CD4-positive, CD25-positive, alpha-beta regulatory T cell (primary cell): ENCODE measurements around the gene SURF2. TPM values are rescaled to one million over a fixed set of nuclear protein-coding genes. Genes with fewer than 3 reads are reported as not detected.

Experiments
- ATAC-seq, 2 donors: fragments of 150-1000 bp; cut with Tn5 transposase; one replicate each; pipeline ENCODE4 v1.10.0; 2021; ENCODE audit warnings: low read depth in 2 of 2, moderate number of reproducible peaks in 2 of 2, moderate library complexity in 1 of 2
- DNase-seq, 3 donors: peaks; one replicate each; pipeline versions ENCODE4 v3.0.0 to v3.0.0-alpha.2; 2012 to 2022; ENCODE audit warnings: mixed read lengths in 1 of 3
- H3K27ac ChIP-seq: one replicate; pipeline ENCODE4 v1.7.0; 2013; ENCODE audit warnings: mild to moderate bottlenecking, low read length; ENCODE audit not compliant: insufficient read depth, poor library complexity, severe bottlenecking
- H3K27me3 ChIP-seq: one replicate; pipeline ENCODE4 v1.7.0; 2013; ENCODE audit warnings: low read length; ENCODE audit not compliant: control insufficient read depth, insufficient read depth
- H3K36me3 ChIP-seq: one replicate; pipeline ENCODE4 v1.7.0; 2013; ENCODE audit warnings: mild to moderate bottlenecking, low read length, moderate library complexity; ENCODE audit not compliant: control insufficient read depth, insufficient read depth
- H3K4me1 ChIP-seq: 2 replicates; pipeline ENCODE4 v1.7.0; 2013; ENCODE audit warnings: mild to moderate bottlenecking, low read length; ENCODE audit not compliant: insufficient read depth, control insufficient read depth, poor library complexity, severe bottlenecking
- H3K4me3 ChIP-seq: one replicate; pipeline ENCODE4 v1.7.0; 2013; ENCODE audit warnings: low read depth, mild to moderate bottlenecking, low read length, moderate library complexity
- H3K9me3 ChIP-seq, 2 experiments: 1 replicate in 1 of 2; 2 replicates in 1 of 2; pipeline ENCODE4 v1.7.0; 2013; ENCODE audit warnings: low read length in 2 of 2, mild to moderate bottlenecking in 1 of 2, moderate library complexity in 1 of 2; ENCODE audit not compliant: control insufficient read depth in 2 of 2
- H3K27ac Mint-ChIP-seq, 3 donors: one replicate each; pipeline ENCODE4 v1.8.0; 2020 to 2022; ENCODE audit warnings: mild to moderate bottlenecking in 3 of 3, mixed read lengths in 3 of 3, moderate library complexity in 2 of 3
- H3K27me3 Mint-ChIP-seq: one replicate; pipeline ENCODE4 v1.8.0; 2022; ENCODE audit warnings: mild to moderate bottlenecking, mixed read lengths
- H3K36me3 Mint-ChIP-seq: one replicate; pipeline ENCODE4 v1.8.0; 2020; ENCODE audit warnings: mixed read lengths
- H3K4me1 Mint-ChIP-seq, 4 donors: one replicate each; pipeline ENCODE4 v1.8.0; 2020 to 2022; ENCODE audit warnings: mixed read lengths in 4 of 4, mild to moderate bottlenecking in 1 of 4
- H3K4me3 Mint-ChIP-seq, 4 donors: one replicate each; pipeline ENCODE4 v1.8.0; 2020 to 2022; ENCODE audit warnings: mild to moderate bottlenecking in 4 of 4, mixed read lengths in 4 of 4, moderate library complexity in 3 of 4
- H3K9me3 Mint-ChIP-seq, 7 donors: one replicate each; pipeline ENCODE4 v1.8.0; 2020 to 2022; ENCODE audit warnings: mixed read lengths in 7 of 7, mild to moderate bottlenecking in 3 of 7, moderate library complexity in 2 of 7
- polyA plus RNA-seq, 4 donors: library from polyadenylated mRNA; unstranded; fragments of 300-500 nt; fragmentation: Illumina TruSeq; gene quantifications; one replicate each; pipeline ENCODE4 v1.2.3, GENCODE V29; 2021
- total RNA-seq: library from RNA; stranded (reverse); gene quantifications from one replicate; pipeline ENCODE4 v1.2.3, GENCODE V29; 2022

Gene SURF2
- total and polyA plus RNA-seq, 5 donors from 2014 or later: 24.3 to 47.1 (median 34.6) TPM

DNA sequence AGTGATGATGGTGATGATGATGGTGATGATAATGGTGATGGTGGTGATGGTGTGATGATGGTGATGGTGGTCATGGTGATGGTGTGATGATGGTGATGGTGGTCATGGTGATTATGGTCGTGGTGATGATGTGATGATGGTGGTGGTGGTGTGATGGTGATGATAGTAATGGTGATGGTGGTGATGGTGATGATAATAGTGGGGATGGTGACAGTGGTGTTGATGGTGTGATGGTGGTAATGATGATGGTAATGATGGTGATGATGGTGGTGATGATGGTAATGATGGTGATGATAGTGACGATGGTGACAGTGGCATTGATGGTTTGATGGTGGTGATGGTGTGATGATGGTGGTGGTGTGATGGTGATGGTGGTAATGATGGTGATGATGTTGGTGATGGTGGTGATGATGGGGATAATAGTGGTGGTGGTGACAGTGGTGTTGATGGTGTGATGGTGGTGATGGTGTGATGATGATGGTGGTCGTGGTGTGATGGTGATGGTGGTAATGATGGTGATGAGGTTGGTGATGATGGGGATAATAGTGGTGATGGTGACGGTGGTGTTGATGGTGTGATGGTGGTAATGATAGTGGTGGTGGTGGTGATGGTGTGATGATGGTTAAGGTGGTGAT, 26.3 kb downstream of the SURF2 start:
- H3K4me1 ChIP-seq: no peaks in the 10 kb centered on the region
- no peak overlapping the region for H3K27ac ChIP-seq
- Mint-ChIP-seq H3K4me1 (peaks cover 0 to 2% (median 0%) of the 10 kb centered on the region in 4 donors), H3K36me3 (no peaks in the 10 kb centered on the region), H3K9me3 (no peaks in the 10 kb centered on the region), H3K4me3 (no peak overlapping the region), H3K27me3 (no peaks in the 10 kb centered on the region), H3K27ac (no peak overlapping the region)
- no peaks in the 10 kb centered on the region for H3K27me3 ChIP-seq
- DNase-seq (no peak), ATAC-seq (no peak)
- no peak overlapping the region for H3K4me3 ChIP-seq
- no peaks in the 10 kb centered on the region for H3K36me3 ChIP-seq
- no peaks in the 10 kb centered on the region for H3K9me3 ChIP-seq

DNA sequence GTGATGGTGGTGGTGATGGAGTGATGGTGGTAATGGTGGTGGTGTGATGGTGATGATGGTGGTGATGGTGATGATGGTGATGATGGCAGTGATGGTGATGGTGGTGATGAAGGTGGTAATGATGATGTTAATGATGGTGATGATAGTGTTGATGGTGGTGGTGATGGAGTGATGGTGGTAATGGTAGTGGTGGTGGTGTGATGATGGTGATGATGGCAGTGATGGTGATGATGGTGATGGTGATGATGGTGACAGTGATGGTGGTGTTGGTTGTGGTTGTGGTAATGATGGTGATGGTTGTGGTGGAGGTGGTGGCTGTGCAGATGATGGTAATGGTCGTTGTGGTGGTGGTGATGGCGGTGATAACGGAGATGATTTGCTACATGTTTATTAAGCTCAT, 27.1 kb downstream of the SURF2 start:
- Histone ChIP-seq H3K9me3 (no peaks in the 10 kb centered on the region), H3K27ac (no peak overlapping the region), H3K36me3 (no peaks in the 10 kb centered on the region), H3K27me3 (no peaks in the 10 kb centered on the region), H3K4me3 (no peak overlapping the region), H3K4me1 (no peaks in the 10 kb centered on the region)
- Mint-ChIP-seq H3K36me3 (no peaks in the 10 kb centered on the region), H3K27me3 (no peaks in the 10 kb centered on the region), H3K27ac (no peak overlapping the region), H3K4me3 (no peak overlapping the region), H3K4me1 (no peaks in the 10 kb centered on the region), H3K9me3 (no peaks in the 10 kb centered on the region)
- DNase-seq: no peak
- ATAC-seq: no peak

DNA sequence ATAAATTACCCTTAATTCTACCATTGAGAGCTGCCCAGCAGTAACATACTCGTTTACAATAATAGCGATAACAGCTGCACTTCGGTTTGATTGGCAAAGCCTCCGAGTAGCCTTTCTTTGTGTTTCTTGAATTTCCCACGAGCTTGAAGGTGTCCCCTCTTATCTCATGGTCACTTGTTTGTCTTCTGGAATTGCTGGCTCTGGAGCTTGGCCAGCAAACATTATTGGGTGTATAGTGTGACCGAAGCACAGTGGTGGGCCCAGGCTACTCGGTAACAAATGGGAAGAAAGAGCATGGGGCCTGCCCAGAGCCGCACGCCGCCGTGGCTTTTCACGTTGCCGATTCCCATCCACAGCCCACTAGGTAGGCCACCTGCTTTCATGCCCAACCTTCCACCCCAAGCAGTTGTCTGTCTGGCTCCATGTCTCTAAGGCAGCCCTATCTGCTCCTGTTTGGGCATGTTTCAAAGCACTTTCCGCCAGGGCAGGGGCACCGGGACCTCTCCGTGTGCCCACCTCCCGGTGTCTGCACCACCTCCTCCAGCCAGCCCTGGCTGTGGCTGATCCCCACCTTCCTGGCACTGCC, 28.5 kb downstream of the SURF2 start:
- Histone ChIP-seq H3K27ac (no peak overlapping the region), H3K36me3 (no peaks in the 10 kb centered on the region), H3K4me3 (no peak overlapping the region), H3K27me3 (no peaks in the 10 kb centered on the region), H3K9me3 (no peaks in the 10 kb centered on the region), H3K4me1 (no peaks in the 10 kb centered on the region)
- Mint-ChIP-seq H3K36me3 (no peaks in the 10 kb centered on the region), H3K4me1 (no peaks in the 10 kb centered on the region), H3K4me3 (no peak overlapping the region), H3K9me3 (peaks cover 0 to 1% (median 0%) of the 10 kb centered on the region in 7 donors), H3K27ac (no peak overlapping the region), H3K27me3 (no peaks in the 10 kb centered on the region)
- ATAC-seq (no peak), DNase-seq (no peak)

DNA sequence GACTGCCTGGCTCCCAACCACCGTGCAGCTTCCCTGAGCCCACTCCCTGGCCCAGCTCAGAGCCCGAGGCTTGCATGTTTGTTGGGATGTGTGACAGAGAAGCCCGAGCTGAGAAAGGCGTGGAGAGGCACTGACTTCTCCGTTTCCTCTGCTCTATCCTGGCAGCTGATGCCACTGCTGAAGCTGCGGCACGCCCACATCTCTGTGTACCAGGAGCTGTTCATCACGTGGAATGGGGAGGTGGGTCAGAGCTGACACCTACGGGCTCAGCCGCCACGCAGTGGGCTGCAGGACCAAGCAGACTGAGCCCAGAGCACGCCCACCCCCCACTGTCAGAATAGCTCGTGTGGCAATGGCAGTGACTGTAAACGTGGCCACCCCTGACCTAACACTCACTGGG, 29.1 kb downstream of the SURF2 start:
- Mint-ChIP-seq H3K4me1 (no peaks in the 10 kb centered on the region), H3K27me3 (no peaks in the 10 kb centered on the region)

DNA sequence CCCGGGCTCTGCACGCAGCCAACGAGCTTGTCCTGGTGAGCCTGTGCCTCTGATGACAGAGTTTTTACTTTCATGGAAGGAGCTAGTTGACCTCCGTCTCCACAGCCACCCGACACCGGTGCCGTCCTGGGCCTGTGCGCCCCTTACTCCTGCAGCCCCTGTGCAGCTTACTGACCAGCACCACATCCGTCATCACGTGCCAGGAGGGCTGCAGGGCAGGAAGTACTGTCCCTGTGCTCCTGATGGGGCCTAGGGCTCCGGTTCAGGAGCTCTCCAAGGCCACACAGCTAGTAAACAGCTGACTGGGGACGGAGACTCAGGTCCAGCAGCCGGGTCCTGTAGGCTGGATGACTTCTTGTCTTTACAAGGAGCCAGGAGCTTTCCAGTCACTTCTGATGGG, 30.0 kb downstream of the SURF2 start:
- H3K36me3 ChIP-seq: no peaks in the 10 kb centered on the region
- H3K27ac ChIP-seq: no peak overlapping the region
- H3K27me3 ChIP-seq: no peaks in the 10 kb centered on the region
- ATAC-seq: no peak
- no peaks in the 10 kb centered on the region for H3K9me3 ChIP-seq
- no peak for DNase-seq
- H3K27ac Mint-ChIP-seq: no peak overlapping the region
- H3K36me3 Mint-ChIP-seq: no peaks in the 10 kb centered on the region
- no peaks in the 10 kb centered on the region for H3K4me1 Mint-ChIP-seq
- peaks cover 0 to 1% (median 0%) of the 10 kb centered on the region in 7 donors for H3K9me3 Mint-ChIP-seq
- H3K4me3 ChIP-seq: no peak overlapping the region
- no peaks in the 10 kb centered on the region for H3K27me3 Mint-ChIP-seq
- no peak overlapping the region for H3K4me3 Mint-ChIP-seq
- H3K4me1 ChIP-seq: no peaks in the 10 kb centered on the region

More for the DNA sequence above, 29.1 kb downstream of the SURF2 start:
- H3K9me3 ChIP-seq: no peaks in the 10 kb centered on the region
- no peak overlapping the region for H3K27ac ChIP-seq
- no peaks in the 10 kb centered on the region for H3K27me3 ChIP-seq
- H3K27ac Mint-ChIP-seq: no peak overlapping the region
- no peak for ATAC-seq
- H3K4me3 Mint-ChIP-seq: no peak overlapping the region
- H3K36me3 ChIP-seq: no peaks in the 10 kb centered on the region
- DNase-seq: no peak
- peaks cover 0 to 1% (median 0%) of the 10 kb centered on the region in 7 donors for H3K9me3 Mint-ChIP-seq
- H3K4me1 ChIP-seq: no peaks in the 10 kb centered on the region
- H3K4me3 ChIP-seq: no peak overlapping the region
- no peaks in the 10 kb centered on the region for H3K36me3 Mint-ChIP-seq

DNA sequence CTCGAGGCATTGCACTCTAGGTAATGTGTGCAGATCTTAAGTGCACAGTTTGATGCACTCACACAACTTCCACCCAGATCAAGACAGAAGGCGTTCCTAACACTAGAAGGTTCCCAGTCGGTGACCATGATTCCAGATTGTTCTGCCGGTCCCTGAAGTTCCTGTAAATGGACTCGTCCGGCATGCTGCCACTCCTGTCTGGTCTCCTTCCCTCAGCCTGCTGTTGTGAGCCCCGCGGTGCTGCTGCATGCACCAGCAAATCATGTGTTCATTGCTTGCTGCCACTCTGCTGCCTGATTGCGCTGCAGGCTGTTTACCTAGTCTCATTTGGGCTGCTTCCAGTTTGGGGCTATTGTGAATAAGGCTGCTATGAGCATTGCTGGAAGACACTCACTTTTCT, 31.3 kb downstream of the SURF2 start:
- no peak overlapping the region for H3K4me3 Mint-ChIP-seq

DNA sequence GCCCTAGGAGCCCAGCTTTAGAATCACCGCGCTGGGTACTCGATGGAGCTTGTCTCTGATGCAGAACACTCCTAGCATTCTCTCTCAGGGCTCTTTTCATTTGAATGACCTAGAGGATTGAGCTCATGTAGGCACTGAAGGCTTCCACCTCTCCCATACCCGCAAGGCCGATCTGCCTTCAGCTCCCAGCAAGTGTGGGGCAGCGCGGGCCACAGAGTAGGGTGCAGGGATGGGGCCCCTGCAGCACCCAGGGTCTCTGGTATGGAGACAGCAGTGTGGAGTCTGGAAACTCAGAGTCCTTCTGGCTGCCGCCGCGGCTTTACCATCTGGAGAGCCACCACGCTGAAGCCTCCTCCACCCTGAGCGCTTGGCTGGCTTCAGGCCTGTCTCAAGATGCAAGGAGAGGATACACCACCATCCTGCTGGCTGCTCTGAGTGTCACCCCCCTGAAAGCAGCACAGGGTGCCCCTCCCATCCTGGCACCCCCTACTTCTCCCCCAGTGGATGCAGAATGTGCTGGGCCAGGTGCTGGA, 32.7 kb downstream of the SURF2 start:
- H3K4me3 ChIP-seq: no peak overlapping the region
- DNase-seq (no peak), ATAC-seq (peak in 1 of 2 donors; percentile 28)
- H3K27me3 ChIP-seq: no peaks in the 10 kb centered on the region
- no peaks in the 10 kb centered on the region for H3K9me3 ChIP-seq
- Mint-ChIP-seq H3K36me3 (no peaks in the 10 kb centered on the region), H3K4me1 (no peaks in the 10 kb centered on the region), H3K9me3 (peaks cover 0 to 1% (median 0%) of the 10 kb centered on the region in 7 donors), H3K27me3 (no peaks in the 10 kb centered on the region), H3K27ac (no peak overlapping the region), H3K4me3 (no peak overlapping the region)
- H3K4me1 ChIP-seq: no peaks in the 10 kb centered on the region
- no peak overlapping the region for H3K27ac ChIP-seq
- H3K36me3 ChIP-seq: no peaks in the 10 kb centered on the region

More for the DNA sequence above, 31.3 kb downstream of the SURF2 start:
- H3K27ac ChIP-seq: no peak overlapping the region
- Mint-ChIP-seq H3K27ac (no peak overlapping the region), H3K36me3 (no peaks in the 10 kb centered on the region), H3K9me3 (peaks cover 0 to 1% (median 0%) of the 10 kb centered on the region in 7 donors), H3K27me3 (no peaks in the 10 kb centered on the region), H3K4me1 (no peaks in the 10 kb centered on the region)
- H3K4me3 ChIP-seq: no peak overlapping the region
- ATAC-seq (no peak), DNase-seq (no peak)
- no peaks in the 10 kb centered on the region for H3K9me3 ChIP-seq
- no peaks in the 10 kb centered on the region for H3K36me3 ChIP-seq
- H3K27me3 ChIP-seq: no peaks in the 10 kb centered on the region
- H3K4me1 ChIP-seq: no peaks in the 10 kb centered on the region

DNA sequence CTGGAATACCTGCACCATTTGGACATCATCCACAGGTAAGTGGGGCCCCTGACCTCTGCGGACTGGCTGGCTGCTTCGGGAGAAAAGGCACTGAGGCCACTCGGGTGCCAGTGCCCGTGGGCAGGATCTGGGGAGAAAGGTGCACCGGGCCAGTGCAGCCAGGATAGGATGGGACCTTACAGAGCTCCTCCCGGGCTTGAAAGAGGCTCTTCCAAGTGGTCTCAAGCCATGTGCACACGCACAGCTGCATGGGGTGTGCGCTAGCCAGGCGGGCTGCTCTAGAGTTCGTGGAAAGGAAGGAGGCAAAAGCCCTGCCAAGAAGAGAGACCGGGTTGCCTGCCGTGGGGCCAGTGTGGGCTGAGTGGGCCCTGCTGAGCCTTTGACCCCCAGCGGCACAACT, 33.2 kb downstream of the SURF2 start:
- Histone ChIP-seq H3K9me3 (no peaks in the 10 kb centered on the region), H3K4me1 (no peaks in the 10 kb centered on the region), H3K27ac (no peak overlapping the region), H3K4me3 (no peak overlapping the region), H3K36me3 (no peaks in the 10 kb centered on the region), H3K27me3 (no peaks in the 10 kb centered on the region)
- H3K27ac Mint-ChIP-seq: no peak overlapping the region
- peaks cover 0 to 1% (median 0%) of the 10 kb centered on the region in 7 donors for H3K9me3 Mint-ChIP-seq
- no peaks in the 10 kb centered on the region for H3K4me1 Mint-ChIP-seq
- ATAC-seq: no peak
- H3K27me3 Mint-ChIP-seq: no peaks in the 10 kb centered on the region
- H3K36me3 Mint-ChIP-seq: no peaks in the 10 kb centered on the region
- DNase-seq: no peak
- H3K4me3 Mint-ChIP-seq: no peak overlapping the region
